ENCODE measurements around the gene ZBTB48.

DNA sequence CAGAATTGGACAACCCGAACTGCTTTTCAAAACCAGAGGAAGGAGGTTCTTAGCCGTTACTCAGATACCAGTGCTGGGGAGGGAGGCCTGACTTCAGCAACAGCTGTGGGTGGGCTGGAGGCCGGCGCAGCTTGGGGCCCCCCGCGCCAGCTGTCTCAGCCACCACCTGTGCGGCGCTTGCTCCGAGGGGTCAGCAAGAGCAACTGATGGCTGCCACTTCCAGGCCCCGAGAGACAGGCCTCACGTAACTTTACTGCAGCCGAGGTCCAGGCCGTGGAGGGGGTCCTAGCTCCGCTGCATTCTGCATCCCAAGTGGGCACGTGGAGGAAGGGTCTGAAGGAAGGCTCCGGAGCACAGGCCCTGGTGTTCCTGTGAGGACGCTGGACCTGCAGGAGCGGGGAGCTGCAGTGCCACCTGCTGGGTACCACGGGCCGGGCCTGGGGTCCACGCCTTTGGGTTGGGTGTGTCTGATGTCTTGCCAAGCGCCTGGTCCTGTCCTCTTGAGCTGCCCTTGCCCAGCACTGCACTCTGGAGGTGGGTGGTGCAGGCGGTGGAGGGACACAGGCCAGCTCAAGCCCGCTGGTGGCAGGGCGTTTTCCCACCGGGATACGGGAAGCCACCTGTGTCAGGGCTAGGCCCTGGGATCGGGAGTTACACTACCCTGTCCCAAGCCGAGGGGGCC lies 54.7 kb downstream of the ZBTB48 start:
- TF ChIP-seq, protein P1, sequence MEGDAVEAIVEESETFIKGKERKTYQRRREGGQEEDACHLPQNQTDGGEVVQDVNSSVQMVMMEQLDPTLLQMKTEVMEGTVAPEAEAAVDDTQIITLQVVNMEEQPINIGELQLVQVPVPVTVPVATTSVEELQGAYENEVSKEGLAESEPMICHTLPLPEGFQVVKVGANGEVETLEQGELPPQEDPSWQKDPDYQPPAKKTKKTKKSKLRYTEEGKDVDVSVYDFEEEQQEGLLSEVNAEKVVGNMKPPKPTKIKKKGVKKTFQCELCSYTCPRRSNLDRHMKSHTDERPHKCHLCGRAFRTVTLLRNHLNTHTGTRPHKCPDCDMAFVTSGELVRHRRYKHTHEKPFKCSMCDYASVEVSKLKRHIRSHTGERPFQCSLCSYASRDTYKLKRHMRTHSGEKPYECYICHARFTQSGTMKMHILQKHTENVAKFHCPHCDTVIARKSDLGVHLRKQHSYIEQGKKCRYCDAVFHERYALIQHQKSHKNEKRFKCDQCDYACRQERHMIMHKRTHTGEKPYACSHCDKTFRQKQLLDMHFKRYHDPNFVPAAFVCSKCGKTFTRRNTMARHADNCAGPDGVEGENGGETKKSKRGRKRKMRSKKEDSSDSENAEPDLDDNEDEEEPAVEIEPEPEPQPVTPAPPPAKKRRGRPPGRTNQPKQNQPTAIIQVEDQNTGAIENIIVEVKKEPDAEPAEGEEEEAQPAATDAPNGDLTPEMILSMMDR (conservative IDR thresholded peaks at IDR 0.05 in 1 of 2, IDR thresholded peaks at IDR 0.05 in 1 of 2; ENCODE audit: low read depth in 1 of 2, low read length in 2 of 2) = peak; percentile 30 to 43
- no peak for TF ChIP-seq EZH2 (IDR thresholded peaks at IDR 0.05; ENCODE audit: low read length, missing control alignments)

Data from fibroblast of lung (primary cell).